Epithelial cell of esophagus (primary cell): ENCODE measurements around the gene TUB.

ENCODE experiments used
- DNase-seq: peaks from one replicate; pipeline ENCODE4 v3.0.0; 2010; ENCODE audit warnings: low read depth
- H3K4me3 ChIP-seq: 2 replicates; pipeline ENCODE4 v1.5.1; 2011; ENCODE audit warnings: mild to moderate bottlenecking, low read length, control low read depth
- TF ChIP-seq, protein P1 (sequence below): IDR thresholded peaks from 2 replicates; pipeline ENCODE4 v1.5.1; 2011; ENCODE audit warnings: low read depth, mild to moderate bottlenecking, low read length, control low read depth, inconsistent platforms; ENCODE audit not compliant: insufficient read depth; ENCODE audit errors: missing control alignments

Gene TUB

GRCh38 chr11:8095806-8096522 lies 15.0 kb downstream of the TUB start:
- no peak overlapping the region for H3K4me3 ChIP-seq
- DNase-seq: no peak
- TF ChIP-seq, protein P1, sequence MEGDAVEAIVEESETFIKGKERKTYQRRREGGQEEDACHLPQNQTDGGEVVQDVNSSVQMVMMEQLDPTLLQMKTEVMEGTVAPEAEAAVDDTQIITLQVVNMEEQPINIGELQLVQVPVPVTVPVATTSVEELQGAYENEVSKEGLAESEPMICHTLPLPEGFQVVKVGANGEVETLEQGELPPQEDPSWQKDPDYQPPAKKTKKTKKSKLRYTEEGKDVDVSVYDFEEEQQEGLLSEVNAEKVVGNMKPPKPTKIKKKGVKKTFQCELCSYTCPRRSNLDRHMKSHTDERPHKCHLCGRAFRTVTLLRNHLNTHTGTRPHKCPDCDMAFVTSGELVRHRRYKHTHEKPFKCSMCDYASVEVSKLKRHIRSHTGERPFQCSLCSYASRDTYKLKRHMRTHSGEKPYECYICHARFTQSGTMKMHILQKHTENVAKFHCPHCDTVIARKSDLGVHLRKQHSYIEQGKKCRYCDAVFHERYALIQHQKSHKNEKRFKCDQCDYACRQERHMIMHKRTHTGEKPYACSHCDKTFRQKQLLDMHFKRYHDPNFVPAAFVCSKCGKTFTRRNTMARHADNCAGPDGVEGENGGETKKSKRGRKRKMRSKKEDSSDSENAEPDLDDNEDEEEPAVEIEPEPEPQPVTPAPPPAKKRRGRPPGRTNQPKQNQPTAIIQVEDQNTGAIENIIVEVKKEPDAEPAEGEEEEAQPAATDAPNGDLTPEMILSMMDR: no peak

GRCh38 chr11:8096575-8096974 lies 15.6 kb downstream of the TUB start:
- no peak overlapping the region for H3K4me3 ChIP-seq
- TF ChIP-seq, protein P1: no peak
- no peak for DNase-seq

DNA sequence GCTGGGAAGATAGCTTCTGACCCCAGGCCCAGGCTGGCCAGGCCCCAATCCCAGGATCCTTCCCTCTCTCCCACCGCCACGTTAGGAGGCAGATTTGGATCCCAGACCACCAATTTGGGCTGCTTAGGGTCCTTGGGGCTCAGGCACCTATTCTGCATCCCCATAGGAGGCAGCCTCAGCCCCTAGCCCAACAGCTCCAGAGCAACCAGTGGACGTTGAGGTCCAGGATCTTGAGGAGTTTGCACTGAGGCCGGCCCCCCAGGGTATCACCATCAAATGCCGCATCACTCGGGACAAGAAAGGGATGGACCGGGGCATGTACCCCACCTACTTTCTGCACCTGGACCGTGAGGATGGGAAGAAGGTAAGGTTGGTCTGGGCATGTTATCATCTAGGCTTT lies 16.1 kb downstream of the TUB start:
- no peak overlapping the region for H3K4me3 ChIP-seq
- DNase-seq: no peak
- TF ChIP-seq, protein P1: no peak

- TF ChIP-seq, protein P1: no peak
- DNase-seq: no peak
- no peak overlapping the region for H3K4me3 ChIP-seq
Measured at GRCh38 chr11:8097468-8097867, 16.5 kb downstream of the TUB start.

- no peak for DNase-seq
- H3K4me3 ChIP-seq: no peak overlapping the region
- TF ChIP-seq, protein P1: no peak
Measured at GRCh38 chr11:8097926-8098325, 16.9 kb downstream of the TUB start.

DNA sequence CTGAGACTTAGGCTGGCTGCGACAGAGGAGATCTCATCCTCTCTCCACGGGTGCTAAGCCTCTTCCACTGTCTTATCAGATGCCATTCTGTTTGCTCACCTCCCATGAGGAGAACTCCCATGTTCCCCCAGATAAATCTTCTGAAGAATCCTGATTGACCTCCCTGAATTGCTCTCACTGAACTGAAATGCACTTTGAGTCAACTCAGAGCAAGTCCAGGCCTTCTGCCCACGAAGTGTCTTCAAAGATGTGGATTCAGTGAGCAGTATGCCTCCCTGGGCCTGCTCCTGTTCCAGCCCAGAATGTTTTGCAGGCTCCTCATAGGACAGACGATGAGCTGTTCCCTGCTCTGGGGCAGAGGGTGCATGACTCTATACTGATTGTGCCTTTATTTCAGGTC lies 17.4 kb downstream of the TUB start:
- H3K4me3 ChIP-seq: no peak overlapping the region
- TF ChIP-seq, protein P1: no peak
- peak; percentile 30 for DNase-seq

DNA sequence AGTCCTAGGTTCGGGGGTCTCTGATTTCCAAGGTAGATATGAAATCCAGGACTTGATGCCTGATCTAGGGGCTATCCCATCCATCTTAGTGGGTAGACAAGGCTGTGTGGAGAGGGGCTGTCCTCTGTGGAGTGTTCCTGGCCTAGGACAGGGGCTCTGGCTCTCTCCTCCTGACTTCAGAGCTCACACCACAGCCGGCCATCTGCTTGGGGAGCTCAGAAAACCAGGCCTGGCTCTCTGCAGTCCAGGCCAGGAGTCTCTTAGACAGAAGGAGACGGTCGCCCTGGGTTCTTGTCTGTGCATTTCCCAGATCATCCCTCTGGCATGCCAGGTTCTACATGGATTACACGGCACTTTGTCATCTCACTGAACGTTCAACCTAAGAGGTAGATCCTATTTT lies 17.9 kb downstream of the TUB start:
- H3K4me3 ChIP-seq: no peak overlapping the region
- DNase-seq: peak; percentile 13
- TF ChIP-seq, protein P1: no peak
